Lung (tissue), 12 donors: Measurements from ENCODE around the gene KIAA1671. TPM values are rescaled to one million over a fixed set of nuclear protein-coding genes. Genes with fewer than 3 reads are reported as not detected.

Source experiments
- ATAC-seq: fragments of 200-7000 bp; cut with Tn5 transposase; one replicate; pipeline ENCODE4 v1.9.1; 2020; ENCODE audit warnings: moderate number of reproducible peaks; ENCODE audit not compliant: insufficient read depth, low FRiP score
- DNase-seq, 3 donors: peaks; one replicate each; pipeline ENCODE4 v3.0.0-alpha.2; 2013 to 2017
- H3K27ac ChIP-seq, 2 donors: one replicate each; pipeline ENCODE4 v1.5.1; 2013; ENCODE audit warnings: mild to moderate bottlenecking in 2 of 2, moderate library complexity in 2 of 2, control low read depth in 1 of 2, inconsistent platforms in 1 of 2, low read depth in 1 of 2, low read length in 1 of 2
- H3K27me3 ChIP-seq, 3 donors: one replicate each; pipeline ENCODE4 v1.5.1; 2013; ENCODE audit warnings: low read length in 2 of 3; ENCODE audit not compliant: control insufficient read depth in 3 of 3, insufficient read depth in 3 of 3
- H3K36me3 ChIP-seq, 4 donors: one replicate each; pipeline ENCODE4 v1.5.1; 2013; ENCODE audit warnings: low read length in 4 of 4, mild to moderate bottlenecking in 1 of 4, moderate library complexity in 1 of 4; ENCODE audit not compliant: control insufficient read depth in 4 of 4, insufficient read depth in 4 of 4
- H3K4me1 ChIP-seq, 5 donors: one replicate each; pipeline ENCODE4 v1.5.1; 2013; ENCODE audit warnings: low read length in 5 of 5, mild to moderate bottlenecking in 2 of 5, moderate library complexity in 1 of 5; ENCODE audit not compliant: control insufficient read depth in 5 of 5, insufficient read depth in 5 of 5
- H3K4me3 ChIP-seq: one replicate; pipeline ENCODE4 v1.5.1; 2013; ENCODE audit warnings: mild to moderate bottlenecking, control low read depth, moderate library complexity
- H3K9ac ChIP-seq, 2 donors: one replicate each; pipeline ENCODE4 v1.5.1; 2013; ENCODE audit warnings: low read length in 2 of 2, control low read depth in 1 of 2; ENCODE audit not compliant: insufficient read depth in 1 of 2
- H3K9me3 ChIP-seq, 4 donors: one replicate each; pipeline ENCODE4 v1.5.1; 2013; ENCODE audit warnings: low read length in 3 of 4, mild to moderate bottlenecking in 1 of 4, moderate library complexity in 1 of 4; ENCODE audit not compliant: control insufficient read depth in 4 of 4, insufficient read depth in 3 of 4
- CTCF ChIP-seq: IDR thresholded peaks from 2 replicates; pipeline ENCODE4 v1.5.1; 2012; ENCODE audit warnings: mild to moderate bottlenecking; ENCODE audit errors: control extremely low read depth, extremely low read depth
- WGBS, 2 donors: extraction: QIAGEN DNeasy Blood & Tissue Kit; methylation state at CpG; one replicate each; pipeline ENCODE4 v1.1.7; 2013; 5-methylcytosine and 5-hydroxymethylcytosine counted together
- polyA plus RNA-seq, 2 donors: library from polyadenylated mRNA; stranded (reverse); fragments of 200-250 nt; gene quantifications; one replicate each; pipeline ENCODE4 v1.2.1, GENCODE V29; 2013
- total RNA-seq, 2 donors: library from RNA; depleted of rRNA in 1 of 2; stranded (reverse); fragments of >200 nt in 1 of 2; gene quantifications; one replicate each; pipeline ENCODE4 v1.2.1, GENCODE V29; 2014 to 2021
- donor health status: control.
- donor health status: control.
- donor health status: Bipolar disorder and iron deficiency.
- donor health status: healthy.
- donor health status: DM: yes; HTN: yes; CAD: no.

KIAA1671 gene
- total and polyA plus RNA-seq, 4 donors: 7.6 to 44.6 (median 24.0) TPM

GRCh38 chr22:24945430-24945829, 7.1 kb upstream of the KIAA1671 start:
- Histone ChIP-seq H3K9me3 (no peaks in the 10 kb centered on the region), H3K9ac (no peak overlapping the region), H3K27ac (no peak overlapping the region), H3K4me3 (no peak overlapping the region), H3K36me3 (no peaks in the 10 kb centered on the region), H3K27me3 (peaks cover 0 to 7% (median 0%) of the 10 kb centered on the region in 3 donors), H3K4me1 (peaks cover 0 to 3% (median 0%) of the 10 kb centered on the region in 5 donors)
- WGBS, 2 donors: 79 to 92% methylated on average over 4 of the region's 4 CpGs
- DNase-seq (no peak), ATAC-seq (no peak)
- TF ChIP-seq CTCF: no peak

GRCh38 chr22:24947383-24947782, 5.1 kb upstream of the KIAA1671 start:
- H3K9ac ChIP-seq: no peak overlapping the region
- ATAC-seq: no peak
- no peaks in the 10 kb centered on the region for H3K9me3 ChIP-seq
- WGBS, 2 donors: 91 to 95% methylated on average over 7 of the region's 7 CpGs
- no peak for TF ChIP-seq CTCF
- no peak overlapping the region for H3K27ac ChIP-seq
- peaks cover 0 to 17% (median 0%) of the 10 kb centered on the region in 3 donors for H3K27me3 ChIP-seq
- no peaks in the 10 kb centered on the region for H3K36me3 ChIP-seq
- peaks cover 0 to 6% (median 0%) of the 10 kb centered on the region in 5 donors for H3K4me1 ChIP-seq
- no peak overlapping the region for H3K4me3 ChIP-seq
- no peak for DNase-seq

GRCh38 chr22:24947881-24948280, 4.6 kb upstream of the KIAA1671 start:
- Histone ChIP-seq H3K36me3 (no peaks in the 10 kb centered on the region), H3K27me3 (peaks cover 0 to 17% (median under 1%) of the 10 kb centered on the region in 3 donors), H3K9ac (no peak overlapping the region), H3K27ac (no peak overlapping the region), H3K4me1 (peaks cover 0 to 6% (median 0%) of the 10 kb centered on the region in 5 donors), H3K4me3 (no peak overlapping the region), H3K9me3 (no peaks in the 10 kb centered on the region)
- DNase-seq (no peak), ATAC-seq (no peak)
- TF ChIP-seq CTCF: no peak
- 68 to 69% methylated on average over 12 of the region's 12 CpGs for WGBS, 2 donors
